Thymus (tissue), 11 donors: Measurements from ENCODE around the gene NNAT. TPM values are rescaled to one million over a fixed set of nuclear protein-coding genes. Genes with fewer than 3 reads are reported as not detected.
"Not testable (repeated sequence)": the region's sequence is repeated elsewhere in the genome, so short reads cannot be mapped to it uniquely, and the experiment has no call there.

Experiments
- DNase-seq, 9 donors: peaks; one replicate each; pipeline ENCODE4 v3.0.0-alpha.2; 2013; ENCODE audit warnings: low spot score in 9 of 9, low read depth in 6 of 9, missing footprints in 1 of 9
- H3K27ac ChIP-seq, 2 donors: one replicate each; pipeline ENCODE4 v1.5.1; 2013; ENCODE audit warnings: control low read depth in 1 of 2, low read depth in 1 of 2, low read length in 1 of 2, mild to moderate bottlenecking in 1 of 2, moderate library complexity in 1 of 2
- H3K27me3 ChIP-seq, 2 donors: one replicate each; pipeline ENCODE4 v1.5.1; 2013; ENCODE audit warnings: low read length in 1 of 2; ENCODE audit not compliant: control insufficient read depth in 2 of 2, insufficient read depth in 1 of 2
- H3K36me3 ChIP-seq, 2 donors: one replicate each; pipeline ENCODE4 v1.5.1; 2013; ENCODE audit warnings: low read length in 1 of 2, mild to moderate bottlenecking in 1 of 2, moderate library complexity in 1 of 2; ENCODE audit not compliant: control insufficient read depth in 2 of 2, insufficient read depth in 2 of 2
- H3K4me1 ChIP-seq, 2 donors: one replicate each; pipeline ENCODE4 v1.5.1; 2013; ENCODE audit warnings: low read length in 2 of 2; ENCODE audit not compliant: control insufficient read depth in 2 of 2, insufficient read depth in 2 of 2
- H3K4me3 ChIP-seq, 2 donors: one replicate each; pipeline ENCODE4 v1.5.1; 2013; ENCODE audit warnings: low read length in 2 of 2, control low read depth in 1 of 2, mild to moderate bottlenecking in 1 of 2
- H3K9me3 ChIP-seq, 2 donors: one replicate each; pipeline ENCODE4 v1.5.1; 2013; ENCODE audit warnings: low read length in 1 of 2, mild to moderate bottlenecking in 1 of 2; ENCODE audit not compliant: control insufficient read depth in 2 of 2, insufficient read depth in 1 of 2
- WGBS: extraction: QIAGEN DNeasy Blood & Tissue Kit; methylation state at CpG from one replicate; pipeline ENCODE4 v1.1.7; 2013; 5-methylcytosine and 5-hydroxymethylcytosine counted together
- polyA plus RNA-seq: library from polyadenylated mRNA; stranded (reverse); fragments of 200-250 nt; gene quantifications from one replicate; pipeline ENCODE4 v1.2.3, GENCODE V29; 2013
- total RNA-seq: library from RNA; stranded (reverse); fragments of 120-200 nt; gene quantifications from one replicate; pipeline ENCODE4 v1.2.4, GENCODE V29; 2013
- donor health status: healthy.

The NNAT gene
- total and polyA plus RNA-seq, 2 donors: 16.1 to 19.9 TPM

GRCh38 chr20:37540838-37541237, 19.8 kb downstream of the NNAT start:
- H3K9me3 ChIP-seq, H3K4me3 ChIP-seq, H3K27ac ChIP-seq, DNase-seq, H3K36me3 ChIP-seq, H3K27me3 ChIP-seq, H3K4me1 ChIP-seq: not testable (repeated sequence)
- WGBS: 89% methylated on average over 1 of the region's 1 CpG

- Histone ChIP-seq H3K27me3 (peaks cover 0 to 3% of the 10 kb centered on the region in 2 donors), H3K36me3 (no peaks in the 10 kb centered on the region), H3K4me3 (no peak overlapping the region), H3K9me3 (no peaks in the 10 kb centered on the region), H3K4me1 (no peaks in the 10 kb centered on the region), H3K27ac (no peak overlapping the region)
- DNase-seq: no peak
- 97% methylated on average over 5 of the region's 5 CpGs for WGBS
Measured at GRCh38 chr20:37541326-37541725, 20.3 kb downstream of the NNAT start.

GRCh38 chr20:37542281-37542680, 21.2 kb downstream of the NNAT start:
- no peaks in the 10 kb centered on the region for H3K9me3 ChIP-seq
- H3K36me3 ChIP-seq: no peaks in the 10 kb centered on the region
- H3K27ac ChIP-seq: no peak overlapping the region
- WGBS: 54% methylated on average over 6 of the region's 6 CpGs
- DNase-seq: no peak
- peaks cover 0 to 3% of the 10 kb centered on the region in 2 donors for H3K27me3 ChIP-seq
- no peak overlapping the region for H3K4me3 ChIP-seq
- H3K4me1 ChIP-seq: no peaks in the 10 kb centered on the region

GRCh38 chr20:37543828-37544227, 22.8 kb downstream of the NNAT start:
- 75% methylated on average over 3 of the region's 3 CpGs for WGBS
- H3K36me3 ChIP-seq: no peaks in the 10 kb centered on the region
- H3K27me3 ChIP-seq: peaks cover 0 to 3% of the 10 kb centered on the region in 2 donors
- no peaks in the 10 kb centered on the region for H3K9me3 ChIP-seq
- DNase-seq: no peak
- H3K4me1 ChIP-seq: no peaks in the 10 kb centered on the region
- H3K4me3 ChIP-seq: no peak overlapping the region
- H3K27ac ChIP-seq: no peak overlapping the region

GRCh38 chr20:37544386-37544785, 23.3 kb downstream of the NNAT start:
- no peak overlapping the region for H3K27ac ChIP-seq
- DNase-seq: no peak
- no peaks in the 10 kb centered on the region for H3K9me3 ChIP-seq
- H3K36me3 ChIP-seq: no peaks in the 10 kb centered on the region
- H3K4me3 ChIP-seq: no peak overlapping the region
- WGBS: 59% methylated on average over 3 of the region's 3 CpGs
- H3K4me1 ChIP-seq: no peaks in the 10 kb centered on the region
- H3K27me3 ChIP-seq: peaks cover 0 to 3% of the 10 kb centered on the region in 2 donors

- peaks cover 0 to 3% of the 10 kb centered on the region in 2 donors for H3K27me3 ChIP-seq
- H3K9me3 ChIP-seq: no peaks in the 10 kb centered on the region
- 85% methylated on average over 1 of the region's 1 CpG for WGBS
- H3K4me3 ChIP-seq: no peak overlapping the region
- H3K36me3 ChIP-seq: no peaks in the 10 kb centered on the region
- DNase-seq: no peak
- H3K27ac ChIP-seq: no peak overlapping the region
- H3K4me1 ChIP-seq: no peaks in the 10 kb centered on the region
Measured at GRCh38 chr20:37545516-37545915, 24.5 kb downstream of the NNAT start.

- Histone ChIP-seq H3K27me3 (peaks cover 0 to 3% of the 10 kb centered on the region in 2 donors), H3K36me3 (no peaks in the 10 kb centered on the region), H3K4me3 (no peak overlapping the region), H3K9me3 (no peaks in the 10 kb centered on the region), H3K4me1 (no peaks in the 10 kb centered on the region), H3K27ac (no peak overlapping the region)
- DNase-seq: no peak
Measured at GRCh38 chr20:37547912-37548311, 26.9 kb downstream of the NNAT start.

GRCh38 chr20:37550101-37550920, 29.3 kb downstream of the NNAT start:
- H3K27ac ChIP-seq, H3K4me3 ChIP-seq, H3K4me1 ChIP-seq, H3K36me3 ChIP-seq, H3K27me3 ChIP-seq, DNase-seq, H3K9me3 ChIP-seq: not testable (repeated sequence)
- 77% methylated on average over 16 of the region's 16 CpGs for WGBS

- H3K36me3 ChIP-seq, H3K27me3 ChIP-seq, H3K4me1 ChIP-seq, H3K27ac ChIP-seq, H3K9me3 ChIP-seq, H3K4me3 ChIP-seq, DNase-seq: not testable (repeated sequence)
- WGBS: 87% methylated on average over 2 of the region's 2 CpGs
Measured at GRCh38 chr20:37551660-37552059, 30.6 kb downstream of the NNAT start.
